ENCODE data around the gene TMEM128.

DNA sequence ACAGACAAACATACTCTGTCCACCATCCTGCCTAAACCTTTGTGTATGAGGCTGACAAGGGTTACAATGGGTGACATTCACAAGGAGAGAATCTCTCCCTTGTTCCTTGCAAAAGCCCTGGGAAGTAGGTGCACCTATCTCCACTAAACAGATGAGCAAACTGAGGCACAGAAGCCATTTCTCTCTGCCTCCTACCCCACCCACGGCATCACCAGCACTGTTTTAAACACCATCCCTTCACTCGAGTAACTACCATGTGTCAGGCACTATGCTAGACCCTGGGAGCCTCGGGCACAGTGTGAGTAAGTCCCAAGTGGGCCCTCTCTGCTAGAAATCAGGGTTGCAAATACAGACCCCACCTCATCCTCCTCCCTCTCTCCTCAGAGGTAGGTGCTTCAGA is 41.0 kb upstream of the TMEM128 start:
- TF ChIP-seq, protein P1, sequence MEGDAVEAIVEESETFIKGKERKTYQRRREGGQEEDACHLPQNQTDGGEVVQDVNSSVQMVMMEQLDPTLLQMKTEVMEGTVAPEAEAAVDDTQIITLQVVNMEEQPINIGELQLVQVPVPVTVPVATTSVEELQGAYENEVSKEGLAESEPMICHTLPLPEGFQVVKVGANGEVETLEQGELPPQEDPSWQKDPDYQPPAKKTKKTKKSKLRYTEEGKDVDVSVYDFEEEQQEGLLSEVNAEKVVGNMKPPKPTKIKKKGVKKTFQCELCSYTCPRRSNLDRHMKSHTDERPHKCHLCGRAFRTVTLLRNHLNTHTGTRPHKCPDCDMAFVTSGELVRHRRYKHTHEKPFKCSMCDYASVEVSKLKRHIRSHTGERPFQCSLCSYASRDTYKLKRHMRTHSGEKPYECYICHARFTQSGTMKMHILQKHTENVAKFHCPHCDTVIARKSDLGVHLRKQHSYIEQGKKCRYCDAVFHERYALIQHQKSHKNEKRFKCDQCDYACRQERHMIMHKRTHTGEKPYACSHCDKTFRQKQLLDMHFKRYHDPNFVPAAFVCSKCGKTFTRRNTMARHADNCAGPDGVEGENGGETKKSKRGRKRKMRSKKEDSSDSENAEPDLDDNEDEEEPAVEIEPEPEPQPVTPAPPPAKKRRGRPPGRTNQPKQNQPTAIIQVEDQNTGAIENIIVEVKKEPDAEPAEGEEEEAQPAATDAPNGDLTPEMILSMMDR (IDR thresholded peaks at IDR 0.05; ENCODE audit: low read length), result no peak
- no peak for TF ChIP-seq EZH2 (optimal IDR thresholded peaks at IDR 0.05; ENCODE audit: low read depth, low read length)
